ENCODE measurements around the gene CYP27A1. TPM values are rescaled to one million over a fixed set of nuclear protein-coding genes. Genes with fewer than 3 reads are reported as not detected.

The CYP27A1 gene
- total and polyA plus RNA-seq, 2 of the 8 experiments (the other 6 are each of a cell fraction or from before 2014, with no cell fraction given): 5.4 to 14.7 TPM

GRCh38 chr2:218804817-218805216 lies 22.9 kb downstream of the CYP27A1 start:
- ChIA-PET CTCF (ENCODE audit: partially characterized antibody) (interaction anchor here (1.6 to 2.5 kb wide), 3 partner anchors 9 to 43 kb away, joined by 5 to 7 read pairs (median 7); no protein-coding TSS in a partner anchor), POLR2A (ENCODE audit: partially characterized antibody) (no interaction called here)
- no peak for TF ChIP-seq SRF (IDR thresholded peaks at IDR 0.05; ENCODE audit: low read depth, low read length)
- no peak for TF ChIP-seq CBX8 (IDR thresholded peaks at IDR 0.05; ENCODE audit: borderline replicate concordance, low read depth, low read length)
- no peak for TF ChIP-seq EGR1 (IDR thresholded peaks at IDR 0.05; ENCODE audit: borderline replicate concordance, low read depth, low read length)
- TF ChIP-seq RNF2 (IDR thresholded peaks at IDR 0.05; ENCODE audit: borderline replicate concordance, low read depth, low read length, missing control alignments, poor library complexity, severe bottlenecking): no peak
- TF ChIP-seq KDM5A (IDR thresholded peaks at IDR 0.05; ENCODE audit: low read length): no peak
- no peak for TF ChIP-seq RFX5 (IDR thresholded peaks at IDR 0.05; ENCODE audit: borderline replicate concordance, low read depth, low read length)
- no peak for TF ChIP-seq HDAC6 (IDR thresholded peaks at IDR 0.05; ENCODE audit: low read depth, low read length)
- no peak for TF ChIP-seq KDM1A (IDR thresholded peaks at IDR 0.05; ENCODE audit: borderline replicate concordance, low read length)
- no peak for TF ChIP-seq ZNF274 (IDR thresholded peaks at IDR 0.05; ENCODE audit: borderline replicate concordance, extremely low read depth, low read length)
- TF ChIP-seq, protein P1, sequence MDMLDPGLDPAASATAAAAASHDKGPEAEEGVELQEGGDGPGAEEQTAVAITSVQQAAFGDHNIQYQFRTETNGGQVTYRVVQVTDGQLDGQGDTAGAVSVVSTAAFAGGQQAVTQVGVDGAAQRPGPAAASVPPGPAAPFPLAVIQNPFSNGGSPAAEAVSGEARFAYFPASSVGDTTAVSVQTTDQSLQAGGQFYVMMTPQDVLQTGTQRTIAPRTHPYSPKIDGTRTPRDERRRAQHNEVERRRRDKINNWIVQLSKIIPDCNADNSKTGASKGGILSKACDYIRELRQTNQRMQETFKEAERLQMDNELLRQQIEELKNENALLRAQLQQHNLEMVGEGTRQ (IDR thresholded peaks at IDR 0.05; ENCODE audit: low read length): no peak
- H4K5ac ChIP-seq (ENCODE audit: insufficient read length, low read depth, low read length): no peak overlapping the region
- H4K8ac ChIP-seq (ENCODE audit: extremely low read depth, insufficient read depth, low read length): no peak overlapping the region
- no peak overlapping the region for H2BK5ac ChIP-seq (ENCODE audit: low read depth, low read length)
- no peak overlapping the region for H2BK12ac ChIP-seq (ENCODE audit: low read depth, low read length)
- H2BK20ac ChIP-seq (ENCODE audit: low read length): no peak overlapping the region
- H3K23ac ChIP-seq (ENCODE audit: insufficient read length): no peak overlapping the region
- peaks cover 0 to 8% of the 10 kb centered on the region in 2 experiments; a peak in 2 of 4 replicates for H3K9me3 ChIP-seq (ENCODE audit: insufficient read depth in 2 of 2, low read depth in 1 of 2, low read length in 1 of 2)
- no peak overlapping the region for H3K56ac ChIP-seq (replicated peaks; ENCODE audit: insufficient read length, low read depth, low read length)
- FAIRE-seq (no peak), DNase-seq (ENCODE audit: low read depth in 1 of 2, low spot score in 2 of 2) (no peak)
- H3K4me1 ChIP-seq (replicated peaks in 1 of 4; ENCODE audit: control insufficient read depth in 3 of 4, insufficient read depth in 4 of 4, low read length in 3 of 4): peaks cover 0 to 8% (median 4%) of the 10 kb centered on the region in 4 experiments; a peak in 3 of 7 replicates
- no peak overlapping the region for H3K4me3 ChIP-seq (ENCODE audit: extremely low read depth in 1 of 4, insufficient read depth in 2 of 4, low read depth in 3 of 4, low read length in 4 of 4)
- no peaks in the 10 kb centered on the region for H3K79me1 ChIP-seq (ENCODE audit: low read depth, low read length)
- no peaks in the 10 kb centered on the region for H3K36me3 ChIP-seq (ENCODE audit: control insufficient read depth in 2 of 4, insufficient read depth in 4 of 4, low read length in 3 of 4)
- no peak overlapping the region for H4K91ac ChIP-seq (replicated peaks; ENCODE audit: insufficient read length, low read length)
- H3K4me2 ChIP-seq (ENCODE audit: insufficient read depth in 1 of 2, low read depth in 2 of 2, low read length in 2 of 2): no peak overlapping the region
- H4K20me1 ChIP-seq (replicated peaks in 1 of 2; ENCODE audit: control insufficient read depth in 1 of 2, insufficient read depth in 2 of 2, low read length in 2 of 2): no peaks in the 10 kb centered on the region
- no peaks in the 10 kb centered on the region for H3K23me2 ChIP-seq (ENCODE audit: low read depth, low read length)
- no peak overlapping the region for H3K4ac ChIP-seq (replicated peaks; ENCODE audit: insufficient read length, low read depth, low read length)
- no peak overlapping the region for H3K18ac ChIP-seq (ENCODE audit: extremely low read depth, low read length)
- no peak overlapping the region for H2AFZ ChIP-seq (ENCODE audit: low read length)
- no peak overlapping the region for H3K9ac ChIP-seq (replicated peaks in 1 of 4; ENCODE audit: extremely low read depth in 1 of 4, low read depth in 3 of 4, low read length in 3 of 4)
- H3K27ac ChIP-seq (ENCODE audit: low read depth, low read length): no peak overlapping the region
- H3K14ac ChIP-seq (ENCODE audit: insufficient read length): no peak overlapping the region
- H3K27me3 ChIP-seq (replicated peaks in 1 of 4; ENCODE audit: control insufficient read depth in 3 of 4, extremely low read depth in 1 of 4, insufficient read depth in 3 of 4, low read length in 3 of 4): no peaks in the 10 kb centered on the region
- 86% methylated on average over 1 of the region's 1 CpG; no CpG with 5 or more reads in 1 of the 2 experiments for WGBS, 2 experiments (ENCODE audit: extremely low coverage in 1 of 2, insufficient coverage in 1 of 2, insufficient read length in 1 of 2, insufficient replicate concordance in 2 of 2, low coverage in 1 of 2, low lambda C conversion rate in 2 of 2, missing lambda C conversion rate in 1 of 2)
- no peak overlapping the region for H2BK15ac ChIP-seq (ENCODE audit: low read length)
- no peaks in the 10 kb centered on the region for H3K79me2 ChIP-seq (ENCODE audit: control insufficient read depth in 1 of 2, insufficient read depth in 2 of 2, low read length in 2 of 2)
- no peak overlapping the region for H2BK120ac ChIP-seq (replicated peaks; ENCODE audit: low read depth, low read length)
- H2AK5ac ChIP-seq (ENCODE audit: low read depth, low read length): no peak overlapping the region
